Left renal cortex interstitium (tissue), 4 donors: ENCODE data around the gene INPP5A. TPM values are rescaled to one million over a fixed set of nuclear protein-coding genes. Genes with fewer than 3 reads are reported as not detected.

Source experiments
- DNase-seq, 4 donors: peaks; one replicate each; pipeline ENCODE4 v3.0.0-alpha.2; 2013; ENCODE audit warnings: low read depth in 4 of 4, low spot score in 2 of 4, missing footprints in 1 of 4
- polyA plus RNA-seq, 4 donors: library from polyadenylated mRNA; unstranded; fragments of 120-200 nt; gene quantifications; one replicate each; pipeline ENCODE4 v1.2.1, GENCODE V29; 2013; ENCODE audit not compliant: insufficient read length in 4 of 4

INPP5A gene
- polyA plus RNA-seq, 4 donors: 27.8 to 39.8 (median 34.4) TPM

- DNase-seq: no peak
These were observed 172.6 kb downstream of the INPP5A start for GRCh38 chr10:132710036-132710686.

GRCh38 chr10:132710746-132711612 is 173.4 kb downstream of the INPP5A start:
- no peak for DNase-seq

DNA sequence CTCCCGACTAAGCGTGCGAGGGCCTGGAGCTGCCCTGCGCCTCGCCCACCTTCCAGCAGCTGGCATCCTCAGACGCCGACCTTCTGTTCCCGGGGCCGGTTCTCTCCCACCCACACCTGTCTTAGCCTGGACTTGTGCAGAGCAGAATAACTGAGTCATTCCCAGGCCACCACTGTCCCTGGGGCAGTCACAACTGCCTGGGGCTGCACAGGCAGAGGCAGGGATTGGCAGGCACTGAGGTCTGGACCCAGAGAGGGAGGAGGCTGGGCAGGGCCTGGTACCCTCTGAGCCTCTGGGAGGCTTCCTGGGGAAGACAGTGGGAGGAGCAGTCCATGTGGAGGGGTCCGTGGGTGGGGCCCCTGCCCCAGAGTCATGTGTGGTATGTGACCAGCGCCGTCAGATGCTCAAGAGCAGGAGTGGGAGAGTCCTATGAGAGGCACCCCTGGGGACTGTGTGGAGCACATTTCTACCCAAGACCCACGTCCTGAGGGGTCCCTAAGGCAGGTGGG is 174.1 kb downstream of the INPP5A start:
- no peak for DNase-seq

DNA sequence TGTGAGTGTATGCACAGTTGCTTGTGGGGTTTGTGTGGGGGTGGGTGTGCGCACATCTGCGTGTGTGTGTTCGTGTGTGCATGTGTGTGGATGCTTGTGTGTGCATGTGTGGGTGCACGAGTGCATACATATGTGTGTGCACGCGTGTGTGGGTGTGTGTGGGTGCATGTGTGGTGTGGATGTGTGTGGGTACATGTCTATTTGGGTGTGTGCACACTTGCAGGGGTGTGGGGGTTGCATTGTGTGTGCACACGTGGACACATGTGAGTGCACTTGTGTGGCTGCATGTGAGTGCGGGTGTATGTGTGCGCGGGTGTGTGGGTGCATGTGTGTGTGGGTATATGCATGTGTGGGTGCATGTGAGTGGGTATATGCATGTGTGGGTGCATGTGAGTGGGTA is 174.7 kb downstream of the INPP5A start:
- DNase-seq: no peak

- DNase-seq: no peak
These were observed 175.2 kb downstream of the INPP5A start for GRCh38 chr10:132712743-132713142.

GRCh38 chr10:132713421-132714095 is 176.0 kb downstream of the INPP5A start:
- DNase-seq: no peak

DNA sequence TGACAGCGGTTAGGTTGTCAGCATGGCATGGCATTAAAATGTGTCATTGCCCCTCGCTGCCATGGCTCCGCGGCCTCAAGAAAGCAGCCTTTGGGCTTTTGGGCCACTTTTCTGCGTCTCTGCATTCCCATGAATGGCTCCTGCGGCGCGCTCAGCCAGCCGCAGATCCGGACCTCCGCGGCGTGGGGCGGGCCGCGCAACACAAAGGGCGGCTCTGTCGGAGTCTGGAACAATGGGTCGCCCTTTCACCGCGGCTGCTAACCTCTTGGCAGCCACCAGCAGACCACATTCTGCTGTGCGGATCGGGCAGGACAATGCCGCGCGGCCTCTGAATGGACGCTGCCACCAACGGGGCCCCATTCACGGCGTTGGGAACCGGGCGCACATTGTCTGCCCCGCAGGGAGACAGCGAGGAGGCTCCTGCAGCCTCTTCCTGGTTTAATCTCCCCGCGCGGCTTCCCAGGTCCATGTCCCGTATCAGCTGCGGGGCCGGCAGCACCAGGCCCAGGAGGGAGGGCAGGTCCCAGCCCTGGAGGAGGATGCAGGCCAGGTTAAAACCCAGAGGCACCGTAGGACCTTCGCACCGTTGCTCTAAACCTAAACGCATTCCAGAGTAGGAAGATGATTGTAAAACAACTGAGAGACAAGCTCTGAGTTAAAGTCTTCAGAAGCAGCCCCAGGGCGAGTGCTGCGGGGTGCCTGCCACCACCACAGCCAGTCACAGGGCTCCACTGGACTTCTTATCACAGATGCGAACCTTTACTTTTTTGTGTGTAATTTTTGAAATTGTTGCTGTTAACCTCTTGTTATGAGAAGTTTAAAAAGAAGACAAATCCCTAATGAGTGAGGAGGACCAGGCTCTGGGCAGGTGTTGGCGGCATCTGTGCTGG is 176.8 kb downstream of the INPP5A start:
- no peak for DNase-seq

GRCh38 chr10:132714986-132715775 is 177.6 kb downstream of the INPP5A start:
- DNase-seq: no peak

- no peak for DNase-seq
These were observed 178.4 kb downstream of the INPP5A start for GRCh38 chr10:132715776-132716680.

DNA sequence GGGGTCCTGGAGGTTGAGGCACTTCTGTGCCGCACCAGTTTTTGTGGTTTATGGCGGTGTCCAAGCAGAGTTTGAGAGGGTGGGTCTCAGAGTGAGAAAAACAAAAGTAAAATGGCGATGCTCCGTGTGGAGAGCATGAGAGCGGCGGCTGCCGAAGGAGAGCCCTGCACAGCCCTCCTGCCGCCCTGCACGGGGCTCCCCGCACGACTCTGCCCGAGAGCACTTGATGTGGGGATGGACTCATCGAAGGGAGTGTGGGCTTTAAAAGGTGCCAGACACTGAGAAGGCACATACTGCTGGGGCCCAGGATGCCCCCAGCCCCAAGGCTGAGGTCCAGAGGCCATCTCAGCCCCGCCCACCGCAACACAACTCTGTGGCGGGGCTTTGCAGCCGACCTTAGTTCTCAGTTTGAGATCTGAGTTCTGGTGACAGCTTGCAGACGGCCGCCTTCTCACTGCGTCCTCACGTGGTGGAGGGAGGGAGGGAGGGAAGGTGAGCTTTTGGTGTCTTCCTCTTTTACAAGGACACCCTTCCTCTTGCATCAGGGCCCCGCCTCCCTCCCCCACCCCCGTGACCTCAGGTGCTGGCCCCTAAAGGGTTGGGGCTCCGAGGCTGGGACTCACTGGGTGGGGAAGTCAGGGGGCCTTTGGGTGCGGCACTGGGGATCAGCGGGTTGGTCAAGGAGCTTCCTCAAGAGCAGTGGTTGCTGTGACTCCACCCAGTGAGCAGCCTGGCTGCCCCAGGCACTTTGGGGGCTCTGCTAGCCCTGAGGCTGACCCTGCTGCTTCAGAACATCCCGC is 179.3 kb downstream of the INPP5A start:
- DNase-seq: no peak

GRCh38 chr10:132721725-132722124 is 184.1 kb downstream of the INPP5A start:
- DNase-seq: no peak

GRCh38 chr10:132722394-132723329 is 185.1 kb downstream of the INPP5A start:
- DNase-seq: no peak

- no peak for DNase-seq
These were observed 185.9 kb downstream of the INPP5A start for GRCh38 chr10:132723330-132723970.

- no peak for DNase-seq
These were observed 186.9 kb downstream of the INPP5A start for GRCh38 chr10:132724446-132724845.

DNA sequence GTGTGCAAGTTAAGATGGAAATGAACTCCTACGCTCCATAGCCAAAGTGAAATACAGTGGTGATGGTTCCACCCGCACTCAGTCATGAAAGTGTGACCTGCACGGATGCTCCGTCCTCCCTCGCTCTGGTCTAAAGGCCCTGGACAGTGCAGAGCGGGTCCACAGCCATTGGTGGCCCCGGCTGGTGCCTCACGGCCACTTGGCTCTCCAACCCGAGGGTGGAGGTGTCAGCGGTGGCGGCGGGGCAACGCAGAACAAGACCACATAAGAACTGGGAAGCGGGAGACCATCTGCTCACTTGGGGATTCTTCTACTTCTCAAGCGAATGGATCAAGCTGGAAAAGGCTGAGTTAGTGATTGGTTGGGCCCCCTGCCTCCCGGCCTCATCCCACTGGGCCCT is 187.6 kb downstream of the INPP5A start:
- no peak for DNase-seq

- DNase-seq: no peak
These were observed 188.6 kb downstream of the INPP5A start for GRCh38 chr10:132726194-132726593.
